ENCODE results near the gene MGAT5. TPM values are rescaled to one million over a fixed set of nuclear protein-coding genes. Genes with fewer than 3 reads are reported as not detected.

MGAT5 gene
- total RNA-seq, 4 donors from 2014 or later, result 28.3 to 52.3 (median 40.4) TPM

DNA sequence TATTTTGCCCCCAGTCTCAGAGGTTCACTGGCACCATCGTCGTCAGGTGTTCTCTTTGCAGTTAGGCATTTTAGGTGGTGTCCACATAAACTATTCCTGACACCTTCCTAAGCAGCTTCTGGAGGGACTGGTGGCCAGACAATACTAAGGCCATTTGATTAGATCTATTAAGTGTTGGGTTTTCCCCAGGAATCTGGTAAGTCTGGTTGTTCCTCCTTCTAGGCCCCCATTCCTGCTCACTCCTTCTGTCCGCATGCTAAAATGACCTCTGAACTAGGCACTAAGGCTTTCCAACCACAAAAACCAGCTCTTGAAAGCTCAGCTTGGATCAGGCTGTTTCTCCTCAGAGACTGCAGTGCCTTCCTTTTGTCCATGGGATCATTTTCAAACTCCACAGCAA lies 100.7 kb downstream of the MGAT5 start:
- ATAC-seq (ENCODE audit: low FRiP score) (no peak), DNase-seq (ENCODE audit: low spot score) (no peak)
- TF ChIP-seq, protein P1, sequence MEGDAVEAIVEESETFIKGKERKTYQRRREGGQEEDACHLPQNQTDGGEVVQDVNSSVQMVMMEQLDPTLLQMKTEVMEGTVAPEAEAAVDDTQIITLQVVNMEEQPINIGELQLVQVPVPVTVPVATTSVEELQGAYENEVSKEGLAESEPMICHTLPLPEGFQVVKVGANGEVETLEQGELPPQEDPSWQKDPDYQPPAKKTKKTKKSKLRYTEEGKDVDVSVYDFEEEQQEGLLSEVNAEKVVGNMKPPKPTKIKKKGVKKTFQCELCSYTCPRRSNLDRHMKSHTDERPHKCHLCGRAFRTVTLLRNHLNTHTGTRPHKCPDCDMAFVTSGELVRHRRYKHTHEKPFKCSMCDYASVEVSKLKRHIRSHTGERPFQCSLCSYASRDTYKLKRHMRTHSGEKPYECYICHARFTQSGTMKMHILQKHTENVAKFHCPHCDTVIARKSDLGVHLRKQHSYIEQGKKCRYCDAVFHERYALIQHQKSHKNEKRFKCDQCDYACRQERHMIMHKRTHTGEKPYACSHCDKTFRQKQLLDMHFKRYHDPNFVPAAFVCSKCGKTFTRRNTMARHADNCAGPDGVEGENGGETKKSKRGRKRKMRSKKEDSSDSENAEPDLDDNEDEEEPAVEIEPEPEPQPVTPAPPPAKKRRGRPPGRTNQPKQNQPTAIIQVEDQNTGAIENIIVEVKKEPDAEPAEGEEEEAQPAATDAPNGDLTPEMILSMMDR (IDR thresholded peaks at IDR 0.05), result no peak

DNA sequence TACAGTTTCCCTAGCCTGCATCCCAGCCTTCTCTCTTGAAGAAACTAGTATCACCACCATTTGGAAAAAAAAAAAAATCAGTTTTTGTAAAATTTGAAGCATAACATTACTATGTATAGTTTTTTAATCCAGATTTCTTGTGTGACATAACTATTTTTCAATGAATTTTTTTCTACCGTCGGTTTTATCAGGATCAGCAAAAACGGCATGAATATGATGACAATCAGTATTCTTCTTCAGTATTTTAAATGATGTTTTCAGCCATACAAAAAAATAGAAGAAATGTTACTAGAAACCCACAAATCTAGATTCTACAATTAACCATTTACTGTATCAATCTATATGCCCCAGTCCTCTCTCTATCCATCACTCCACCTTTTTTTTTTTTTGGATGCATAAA lies 103.9 kb downstream of the MGAT5 start:
- TF ChIP-seq, protein P1 (IDR thresholded peaks at IDR 0.05), result no peak
- ATAC-seq (ENCODE audit: low FRiP score) (no peak), DNase-seq (ENCODE audit: low spot score) (no peak)

DNA sequence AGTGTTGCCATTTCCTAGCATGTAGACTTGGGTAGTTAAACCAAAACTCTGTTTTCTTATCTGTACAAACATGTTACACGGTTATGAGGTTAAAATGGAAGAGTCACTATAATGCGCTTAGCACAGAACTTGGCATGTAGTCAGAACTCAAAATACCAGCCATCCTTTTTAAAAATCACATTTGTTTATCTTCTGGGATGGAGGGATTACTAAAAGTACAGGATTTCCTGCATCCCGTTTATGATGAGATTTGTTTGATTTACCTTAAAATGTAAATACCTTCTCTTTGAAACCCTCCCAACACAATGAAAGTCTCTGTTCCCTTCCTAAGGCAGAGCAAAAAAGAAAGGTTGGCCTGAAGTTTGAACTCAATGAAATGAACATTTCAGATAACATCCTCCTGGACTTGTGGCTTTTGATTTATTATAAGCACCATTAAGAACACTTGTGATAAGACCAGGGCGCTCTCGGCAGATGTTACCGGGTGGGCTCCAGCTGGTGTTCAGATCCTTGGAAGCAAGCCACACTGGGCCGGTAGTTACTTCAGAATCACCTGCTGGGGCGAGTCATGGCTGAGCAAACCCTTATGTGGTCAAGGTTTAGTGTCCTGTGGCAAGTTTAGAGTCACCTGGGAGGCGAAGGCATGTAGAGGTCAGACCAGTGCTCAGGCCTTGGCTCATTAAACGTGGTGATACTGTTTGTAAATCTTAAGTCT lies 105.7 kb downstream of the MGAT5 start:
- TF ChIP-seq, protein P1 (IDR thresholded peaks at IDR 0.05), result no peak

DNA sequence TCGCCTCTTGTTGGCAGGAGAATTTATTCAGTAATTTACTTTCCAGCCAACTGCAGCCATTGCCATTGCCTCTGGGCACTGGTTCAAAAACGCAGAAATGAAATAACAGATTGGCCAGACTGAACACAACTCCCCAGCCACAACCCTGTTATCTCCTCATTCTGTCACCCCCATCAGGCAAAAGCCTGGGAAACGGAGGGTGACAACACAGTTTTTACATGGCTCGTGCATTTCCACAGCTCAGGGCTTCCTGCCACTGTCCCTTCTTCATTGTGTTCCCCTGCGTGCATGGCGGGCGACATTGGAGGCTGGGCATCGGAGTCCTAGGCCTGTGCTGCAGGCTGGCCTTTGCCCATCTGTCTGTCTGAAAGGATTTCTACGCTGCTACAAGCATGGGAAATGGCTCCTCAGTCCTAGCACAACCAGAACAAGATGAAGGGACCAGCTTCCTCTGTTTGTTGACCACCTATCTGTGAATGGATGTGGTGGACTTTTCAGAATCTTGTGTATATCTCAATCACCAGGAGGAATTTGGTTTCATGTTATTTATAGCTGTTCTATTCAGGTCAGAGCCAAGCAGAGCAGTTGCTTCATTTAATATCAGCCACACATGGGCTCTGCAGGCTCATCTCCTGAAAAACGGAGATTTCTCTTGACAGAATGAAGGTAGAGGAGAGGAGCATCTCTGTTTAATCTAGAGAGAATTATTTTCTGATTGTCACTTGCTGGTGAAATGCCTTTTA lies 107.0 kb downstream of the MGAT5 start:
- ATAC-seq (ENCODE audit: low FRiP score) (no peak), DNase-seq (ENCODE audit: low spot score) (no peak)

More for the DNA sequence above, 105.7 kb downstream of the MGAT5 start:
- ATAC-seq (ENCODE audit: low FRiP score), result no peak
- DNase-seq (ENCODE audit: low spot score), result no peak

DNA sequence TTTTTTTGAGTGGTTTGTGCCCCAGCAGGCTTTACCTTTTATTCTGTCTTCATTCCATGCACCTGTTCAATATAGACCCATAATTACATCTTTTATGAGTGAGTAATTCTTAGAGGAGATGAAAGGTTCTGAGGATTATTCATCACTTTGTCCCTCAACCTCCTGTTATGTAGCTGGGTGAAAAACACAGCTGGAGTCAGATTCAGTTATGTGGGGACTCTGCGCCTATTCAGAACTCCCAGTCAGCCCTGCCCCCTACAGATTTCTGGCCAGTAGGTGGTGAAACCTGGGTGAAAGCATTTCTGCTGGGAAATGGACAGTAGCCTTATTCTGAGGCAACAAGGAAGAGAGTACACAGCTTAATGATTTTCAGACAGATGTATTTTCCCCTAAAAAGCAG lies 107.8 kb downstream of the MGAT5 start:
- TF ChIP-seq, protein P1 (IDR thresholded peaks at IDR 0.05), result no peak
- DNase-seq (ENCODE audit: low spot score) (no peak), ATAC-seq (ENCODE audit: low FRiP score) (no peak)

More for the DNA sequence above, 107.0 kb downstream of the MGAT5 start:
- TF ChIP-seq, protein P1 (IDR thresholded peaks at IDR 0.05), result no peak

DNA sequence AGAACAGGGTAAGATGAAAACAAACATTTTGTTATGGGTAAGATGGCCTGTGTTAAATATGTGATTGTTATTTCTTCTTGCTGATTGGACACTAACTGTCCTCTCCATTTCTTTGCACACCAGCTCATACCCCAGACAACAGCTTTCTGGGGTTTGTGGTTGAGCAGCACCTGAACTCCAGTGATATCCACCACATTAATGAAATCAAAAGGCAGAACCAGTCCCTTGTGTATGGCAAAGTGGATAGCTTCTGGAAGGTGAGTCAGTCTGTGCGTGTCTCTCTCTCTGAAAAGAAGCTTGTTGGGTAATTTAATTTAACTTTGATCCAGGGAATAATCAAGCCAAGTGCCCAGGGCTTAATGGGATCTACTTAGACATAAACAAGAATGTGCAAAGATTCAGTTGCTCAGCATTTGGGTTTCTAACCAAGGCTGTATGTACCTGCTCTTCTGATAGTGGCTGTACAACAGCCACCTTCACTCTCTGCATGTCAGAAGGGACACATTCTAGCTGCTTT lies 108.3 kb downstream of the MGAT5 start:
- no peak for DNase-seq (ENCODE audit: low spot score)
- TF ChIP-seq, protein P1 (IDR thresholded peaks at IDR 0.05), result no peak
- ATAC-seq (ENCODE audit: low FRiP score), result no peak
